ENCODE data around the gene ATF7IP2.

DNA sequence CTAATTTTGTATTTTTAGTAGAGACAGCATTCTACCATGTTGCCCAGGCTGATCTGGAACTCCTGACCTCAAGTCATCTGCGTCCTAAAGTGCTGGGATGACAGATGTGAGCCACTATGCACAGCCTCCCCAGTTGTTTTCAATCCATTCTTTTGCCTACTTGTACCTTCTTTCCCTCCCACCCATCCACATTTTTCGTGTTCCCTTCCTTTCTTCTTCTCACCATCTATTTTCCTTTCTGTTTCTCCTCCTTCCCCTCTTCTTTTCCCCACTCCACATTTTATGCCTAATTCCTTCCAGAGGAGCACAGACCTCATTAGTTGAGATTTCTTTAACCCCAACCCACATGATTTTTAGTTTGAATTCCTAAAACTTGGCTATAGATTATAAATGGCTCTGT, 94.3 kb downstream of the ATF7IP2 start:
- TF ChIP-seq POLR2A (IDR thresholded peaks at IDR 0.05), result no peak
- TF ChIP-seq, protein P1, sequence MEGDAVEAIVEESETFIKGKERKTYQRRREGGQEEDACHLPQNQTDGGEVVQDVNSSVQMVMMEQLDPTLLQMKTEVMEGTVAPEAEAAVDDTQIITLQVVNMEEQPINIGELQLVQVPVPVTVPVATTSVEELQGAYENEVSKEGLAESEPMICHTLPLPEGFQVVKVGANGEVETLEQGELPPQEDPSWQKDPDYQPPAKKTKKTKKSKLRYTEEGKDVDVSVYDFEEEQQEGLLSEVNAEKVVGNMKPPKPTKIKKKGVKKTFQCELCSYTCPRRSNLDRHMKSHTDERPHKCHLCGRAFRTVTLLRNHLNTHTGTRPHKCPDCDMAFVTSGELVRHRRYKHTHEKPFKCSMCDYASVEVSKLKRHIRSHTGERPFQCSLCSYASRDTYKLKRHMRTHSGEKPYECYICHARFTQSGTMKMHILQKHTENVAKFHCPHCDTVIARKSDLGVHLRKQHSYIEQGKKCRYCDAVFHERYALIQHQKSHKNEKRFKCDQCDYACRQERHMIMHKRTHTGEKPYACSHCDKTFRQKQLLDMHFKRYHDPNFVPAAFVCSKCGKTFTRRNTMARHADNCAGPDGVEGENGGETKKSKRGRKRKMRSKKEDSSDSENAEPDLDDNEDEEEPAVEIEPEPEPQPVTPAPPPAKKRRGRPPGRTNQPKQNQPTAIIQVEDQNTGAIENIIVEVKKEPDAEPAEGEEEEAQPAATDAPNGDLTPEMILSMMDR (IDR thresholded peaks at IDR 0.05), result no peak

Measured in thyroid gland (tissue), 4 donors.